IPS-18a (cell line): ENCODE measurements around the gene RNF145.

Source experiments
- H3K27ac ChIP-seq: one replicate; pipeline ENCODE4 v1.5.1; 2013; ENCODE audit warnings: low read length
- H3K27me3 ChIP-seq: one replicate; pipeline ENCODE4 v1.6.1; 2013; ENCODE audit warnings: mild to moderate bottlenecking, low read length; ENCODE audit not compliant: control insufficient read depth, insufficient read depth
- H3K36me3 ChIP-seq: one replicate; pipeline ENCODE4 v1.6.1; 2013; ENCODE audit warnings: low read depth, low read length; ENCODE audit not compliant: control insufficient read depth
- H3K4me1 ChIP-seq: one replicate; pipeline ENCODE4 v1.6.1; 2013; ENCODE audit warnings: low read depth, low read length; ENCODE audit not compliant: control insufficient read depth
- H3K4me3 ChIP-seq: one replicate; pipeline ENCODE4 v1.5.1; 2013; ENCODE audit warnings: low read length
- H3K9ac ChIP-seq: one replicate; pipeline ENCODE4 v1.6.1; 2013; ENCODE audit warnings: mild to moderate bottlenecking, low read length, moderate library complexity
- H3K9me3 ChIP-seq: one replicate; pipeline ENCODE4 v1.6.1; 2013; ENCODE audit warnings: low read depth, low read length; ENCODE audit not compliant: control insufficient read depth

Gene RNF145

GRCh38 chr5:159185773-159186172 lies 23.6 kb downstream of the RNF145 start:
- Histone ChIP-seq H3K36me3 (peaks cover 4% of the 10 kb centered on the region), H3K4me3 (no peak overlapping the region), H3K9ac (no peak overlapping the region), H3K27ac (no peak overlapping the region), H3K4me1 (no peaks in the 10 kb centered on the region), H3K9me3 (no peaks in the 10 kb centered on the region), H3K27me3 (no peaks in the 10 kb centered on the region)

GRCh38 chr5:159184858-159185381 lies 24.4 kb downstream of the RNF145 start:
- no peaks in the 10 kb centered on the region for H3K4me1 ChIP-seq
- peaks cover 4% of the 10 kb centered on the region for H3K36me3 ChIP-seq
- H3K9ac ChIP-seq = no peak overlapping the region
- no peak overlapping the region for H3K27ac ChIP-seq
- H3K9me3 ChIP-seq = no peaks in the 10 kb centered on the region
- no peak overlapping the region for H3K4me3 ChIP-seq
- H3K27me3 ChIP-seq = no peaks in the 10 kb centered on the region

GRCh38 chr5:159184236-159184635 lies 25.1 kb downstream of the RNF145 start:
- H3K9me3 ChIP-seq = no peaks in the 10 kb centered on the region
- no peaks in the 10 kb centered on the region for H3K4me1 ChIP-seq
- H3K27me3 ChIP-seq = no peaks in the 10 kb centered on the region
- no peak overlapping the region for H3K4me3 ChIP-seq
- H3K36me3 ChIP-seq = peaks cover 2% of the 10 kb centered on the region
- no peak overlapping the region for H3K9ac ChIP-seq
- no peak overlapping the region for H3K27ac ChIP-seq

GRCh38 chr5:159183247-159183646 lies 26.1 kb downstream of the RNF145 start:
- Histone ChIP-seq H3K9ac (no peak overlapping the region), H3K4me1 (no peaks in the 10 kb centered on the region), H3K27me3 (no peaks in the 10 kb centered on the region), H3K4me3 (no peak overlapping the region), H3K9me3 (no peaks in the 10 kb centered on the region), H3K36me3 (peaks cover 6% of the 10 kb centered on the region), H3K27ac (no peak overlapping the region)

- Histone ChIP-seq H3K36me3 (peaks cover 6% of the 10 kb centered on the region), H3K9ac (no peak overlapping the region), H3K9me3 (no peaks in the 10 kb centered on the region), H3K27me3 (no peaks in the 10 kb centered on the region), H3K27ac (no peak overlapping the region), H3K4me1 (no peaks in the 10 kb centered on the region), H3K4me3 (no peak overlapping the region)
These were observed 26.7 kb downstream of the RNF145 start for GRCh38 chr5:159182691-159183090.

- Histone ChIP-seq H3K9me3 (no peaks in the 10 kb centered on the region), H3K36me3 (peaks cover 10% of the 10 kb centered on the region), H3K27me3 (no peaks in the 10 kb centered on the region), H3K27ac (no peak overlapping the region), H3K4me1 (no peaks in the 10 kb centered on the region), H3K4me3 (no peak overlapping the region), H3K9ac (no peak overlapping the region)
These were observed 27.7 kb downstream of the RNF145 start for GRCh38 chr5:159181651-159182050.

- Histone ChIP-seq H3K4me1 (no peaks in the 10 kb centered on the region), H3K27me3 (no peaks in the 10 kb centered on the region), H3K4me3 (no peak overlapping the region), H3K9ac (no peak overlapping the region), H3K36me3 (peaks cover 15% of the 10 kb centered on the region), H3K9me3 (no peaks in the 10 kb centered on the region), H3K27ac (no peak overlapping the region)
These were observed 28.2 kb downstream of the RNF145 start for GRCh38 chr5:159181152-159181551.

- no peak overlapping the region for H3K9ac ChIP-seq
- peaks cover 17% of the 10 kb centered on the region for H3K36me3 ChIP-seq
- H3K27ac ChIP-seq = no peak overlapping the region
- H3K9me3 ChIP-seq = no peaks in the 10 kb centered on the region
- no peaks in the 10 kb centered on the region for H3K4me1 ChIP-seq
- no peaks in the 10 kb centered on the region for H3K27me3 ChIP-seq
- no peak overlapping the region for H3K4me3 ChIP-seq
These were observed 29.6 kb downstream of the RNF145 start for GRCh38 chr5:159179529-159180305.

GRCh38 chr5:159178978-159179377 lies 30.4 kb downstream of the RNF145 start:
- Histone ChIP-seq H3K27ac (no peak overlapping the region), H3K9ac (no peak overlapping the region), H3K36me3 (peaks cover 17% of the 10 kb centered on the region), H3K4me3 (no peak overlapping the region), H3K4me1 (no peaks in the 10 kb centered on the region), H3K9me3 (no peaks in the 10 kb centered on the region), H3K27me3 (no peaks in the 10 kb centered on the region)

- Histone ChIP-seq H3K9ac (no peak overlapping the region), H3K9me3 (no peaks in the 10 kb centered on the region), H3K27ac (no peak overlapping the region), H3K27me3 (no peaks in the 10 kb centered on the region), H3K36me3 (peaks cover 17% of the 10 kb centered on the region), H3K4me3 (no peak overlapping the region), H3K4me1 (no peaks in the 10 kb centered on the region)
These were observed 33.8 kb downstream of the RNF145 start for GRCh38 chr5:159175547-159175946.

- H3K9ac ChIP-seq = no peak overlapping the region
- H3K27me3 ChIP-seq = no peaks in the 10 kb centered on the region
- H3K27ac ChIP-seq = no peak overlapping the region
- peaks cover 17% of the 10 kb centered on the region for H3K36me3 ChIP-seq
- H3K4me1 ChIP-seq = no peaks in the 10 kb centered on the region
- no peak overlapping the region for H3K4me3 ChIP-seq
- H3K9me3 ChIP-seq = no peaks in the 10 kb centered on the region
These were observed 34.7 kb downstream of the RNF145 start for GRCh38 chr5:159174511-159175168.

GRCh38 chr5:159171274-159171673 lies 38.1 kb downstream of the RNF145 start:
- H3K4me3 ChIP-seq = no peak overlapping the region
- H3K27me3 ChIP-seq = no peaks in the 10 kb centered on the region
- H3K36me3 ChIP-seq = peaks cover 7% of the 10 kb centered on the region
- H3K9ac ChIP-seq = no peak overlapping the region
- H3K4me1 ChIP-seq = no peaks in the 10 kb centered on the region
- no peak overlapping the region for H3K27ac ChIP-seq
- no peaks in the 10 kb centered on the region for H3K9me3 ChIP-seq
